Erythroblast (primary cell): ENCODE results near the gene RAB15.

Experiments
- DNase-seq, 2 experiments: peaks; one replicate each; lab custom pipeline; 2025; lab: John Stamatoyannopoulos, UW
- GATA1 ChIP-seq: IDR thresholded peaks from 2 replicates; pipeline ENCODE4 v1.6.1; 2011; ENCODE audit warnings: low read depth, mild to moderate bottlenecking, control low read depth, low read length, moderate library complexity
- POLR2A ChIP-seq: IDR thresholded peaks from 2 replicates; pipeline ENCODE4 v1.6.1; 2011; ENCODE audit warnings: mild to moderate bottlenecking, low read length

RAB15 gene

GRCh38 chr14:64971943-64972791 is at the start of gene RAB15:
Gene RAB15, minus strand, starts transcription at chr14:64972336. Its CDS starts 260 bp downstream, at chr14:64972076.
- TF ChIP-seq POLR2A (no peak), GATA1 (no peak)
- DNase-seq = peak; percentile 30 to 42

- DNase-seq = peak; percentile 72 to 77
- TF ChIP-seq POLR2A = no peak
- TF ChIP-seq GATA1 = no peak
These were observed 47.9 kb upstream of the RAB15 start for GRCh38 chr14:65019944-65020566.

GRCh38 chr14:65016471-65016870 is 44.3 kb upstream of the RAB15 start:
- no peak for TF ChIP-seq GATA1
- DNase-seq = no peak

- TF ChIP-seq GATA1 (no peak), POLR2A (no peak)
- DNase-seq = no peak
These were observed 43.3 kb upstream of the RAB15 start for GRCh38 chr14:65015391-65015790.

- TF ChIP-seq POLR2A = no peak
- no peak for TF ChIP-seq GATA1
These were observed 40.2 kb upstream of the RAB15 start for GRCh38 chr14:65012353-65012752.

GRCh38 chr14:65011538-65011937 is 39.4 kb upstream of the RAB15 start:
- no peak for DNase-seq
- TF ChIP-seq POLR2A (no peak), GATA1 (no peak)

More at GRCh38 chr14:65012353-65012752, 40.2 kb upstream of the RAB15 start:
- peak; percentile 18 to 19 for DNase-seq

- DNase-seq = no peak
- no peak for TF ChIP-seq POLR2A
- TF ChIP-seq GATA1 = no peak
These were observed 38.2 kb upstream of the RAB15 start for GRCh38 chr14:65010211-65010931.

- DNase-seq = no peak
- TF ChIP-seq GATA1 (no peak), POLR2A (no peak)
These were observed 35.1 kb upstream of the RAB15 start for GRCh38 chr14:65007202-65007601.

DNA sequence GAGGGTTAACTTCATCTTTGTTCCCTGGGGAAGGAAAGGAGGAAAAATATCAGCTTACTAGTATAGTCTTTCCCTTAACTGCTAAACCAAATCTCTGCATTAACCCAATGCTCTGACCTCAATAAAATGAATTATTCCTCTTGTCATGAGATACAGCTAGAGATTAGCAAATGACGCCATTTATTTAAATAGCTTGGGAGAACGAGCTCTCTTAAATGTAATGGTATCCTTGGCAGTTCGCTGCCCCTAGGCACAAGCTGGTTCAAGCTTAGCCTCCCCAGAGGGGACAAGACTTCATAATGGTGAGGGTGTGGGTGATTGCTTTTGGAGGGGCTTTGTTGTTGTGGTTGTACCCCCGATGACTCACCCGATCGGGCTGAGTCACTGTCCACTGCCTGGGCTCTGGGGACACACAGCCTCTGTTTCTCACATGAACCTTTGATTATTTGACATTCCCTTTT is 34.2 kb upstream of the RAB15 start:
- DNase-seq = no peak

GRCh38 chr14:65003394-65003793 is 31.3 kb upstream of the RAB15 start:
- TF ChIP-seq POLR2A (no peak), GATA1 (no peak)
- no peak for DNase-seq

More for the DNA sequence above, 34.2 kb upstream of the RAB15 start:
- no peak for TF ChIP-seq POLR2A
- no peak for TF ChIP-seq GATA1

DNA sequence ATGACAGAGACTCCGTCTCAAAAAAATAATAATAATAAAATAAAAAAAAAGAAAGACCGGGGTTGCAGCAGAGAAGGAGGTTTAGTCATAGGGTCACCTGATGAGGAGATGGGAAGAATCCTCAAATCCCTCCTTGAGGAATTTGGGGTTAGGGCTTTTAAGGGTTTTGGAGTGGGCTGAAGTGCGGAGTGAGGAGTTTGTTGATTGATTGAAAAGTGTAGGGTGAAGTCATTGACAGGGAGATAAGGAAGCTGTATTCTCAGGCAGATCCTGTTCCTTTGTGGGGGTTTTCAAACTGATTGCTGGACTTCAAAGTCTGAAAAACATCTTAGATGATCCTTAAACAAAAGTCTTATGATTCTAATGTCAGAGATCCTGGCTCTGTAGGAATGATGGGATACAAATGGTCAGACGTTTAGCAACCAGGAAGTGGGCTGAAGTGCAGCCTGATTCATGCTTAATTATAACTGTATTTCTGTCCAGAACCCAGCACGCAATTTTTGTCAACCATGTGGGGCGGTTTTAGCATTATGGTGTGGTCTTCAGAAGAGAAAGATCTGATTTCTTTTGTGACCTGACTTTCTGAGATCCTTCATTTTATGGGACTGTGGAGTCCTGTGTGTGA is 30.6 kb upstream of the RAB15 start:
- DNase-seq = no peak
- TF ChIP-seq GATA1 (no peak), POLR2A (no peak)

GRCh38 chr14:65001723-65002122 is 29.6 kb upstream of the RAB15 start:
- TF ChIP-seq GATA1 = no peak
- TF ChIP-seq POLR2A = no peak
- no peak for DNase-seq

DNA sequence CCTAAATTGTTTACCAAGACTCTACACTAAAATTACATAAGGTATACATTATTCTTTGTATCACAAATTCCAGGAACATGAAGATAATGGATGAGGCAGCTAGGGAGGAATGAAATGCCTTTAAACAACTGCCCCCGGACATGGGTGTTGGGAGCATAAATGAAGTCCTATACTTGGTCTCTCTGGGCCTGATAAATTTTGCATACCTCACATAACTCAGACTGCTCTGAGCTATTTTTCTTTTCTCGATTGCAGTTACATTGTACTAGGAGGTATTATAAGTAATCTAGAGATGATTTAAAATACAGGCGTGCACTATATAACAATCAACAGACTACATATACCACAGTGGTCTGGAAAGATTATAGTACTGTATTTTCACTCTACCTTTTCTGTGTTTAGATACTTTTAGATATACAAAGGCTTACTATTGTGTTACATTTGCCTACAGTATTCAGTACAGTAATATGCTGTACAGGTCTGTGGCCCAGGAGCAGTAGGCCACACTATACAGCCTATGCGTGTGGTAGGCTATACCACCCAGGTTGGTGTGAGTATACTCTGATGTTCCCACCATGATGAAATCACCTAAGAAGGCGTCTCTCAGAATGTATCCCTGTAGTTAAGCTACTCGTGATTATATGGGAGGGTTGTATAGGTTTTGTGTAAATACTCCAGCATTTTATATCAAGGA is 28.9 kb upstream of the RAB15 start:
- TF ChIP-seq POLR2A (no peak), GATA1 (no peak)
- no peak for DNase-seq
